HEK293T (cell line): ENCODE results near the gene BBX.

ENCODE experiments used
- SUZ12 ChIP-seq: fragments of 450-650 bp; IDR thresholded peaks from 2 replicates; pipeline ENCODE4 v1.6.1; 2016; ENCODE audit warnings: mild to moderate bottlenecking
- TARDBP ChIP-seq: fragments of 450-650 bp; IDR thresholded peaks from 2 replicates; pipeline ENCODE4 v1.6.1; 2016

DNA sequence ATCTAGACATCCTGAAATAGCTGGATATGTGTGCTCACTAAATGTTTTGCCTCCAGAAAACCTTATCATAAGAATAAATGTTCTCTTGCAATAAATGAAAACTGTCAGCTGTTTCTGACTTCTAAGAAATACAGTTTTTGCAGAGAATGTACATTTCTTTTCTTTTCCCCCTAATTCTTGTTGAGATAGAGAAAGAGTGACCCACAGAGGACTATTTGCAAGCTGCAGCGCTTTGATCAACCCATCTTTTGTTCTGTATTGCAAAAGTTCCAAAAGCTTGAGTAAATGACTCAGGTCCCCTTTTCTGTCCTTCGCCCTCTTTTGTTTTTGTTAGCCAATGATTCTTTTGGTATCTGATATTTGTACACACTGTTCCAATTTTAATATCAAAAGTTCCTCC is 141.9 kb downstream of the BBX start:
- TF ChIP-seq TARDBP (no peak), SUZ12 (no peak)
